CD4-positive, alpha-beta T cell treated with Interleukin-2 at 100 ng/mL for 4 hours (primary cell): Measurements from ENCODE around the gene HMG20A.
"Not testable (repeated sequence)": the region's sequence is repeated elsewhere in the genome, so short reads cannot be mapped to it uniquely, and the experiment has no call there.

ENCODE experiments used
- DNase-seq: peaks from one replicate; pipeline ENCODE4 v3.0.0-alpha.2; 2020; ENCODE audit warnings: low spot score

HMG20A gene

DNA sequence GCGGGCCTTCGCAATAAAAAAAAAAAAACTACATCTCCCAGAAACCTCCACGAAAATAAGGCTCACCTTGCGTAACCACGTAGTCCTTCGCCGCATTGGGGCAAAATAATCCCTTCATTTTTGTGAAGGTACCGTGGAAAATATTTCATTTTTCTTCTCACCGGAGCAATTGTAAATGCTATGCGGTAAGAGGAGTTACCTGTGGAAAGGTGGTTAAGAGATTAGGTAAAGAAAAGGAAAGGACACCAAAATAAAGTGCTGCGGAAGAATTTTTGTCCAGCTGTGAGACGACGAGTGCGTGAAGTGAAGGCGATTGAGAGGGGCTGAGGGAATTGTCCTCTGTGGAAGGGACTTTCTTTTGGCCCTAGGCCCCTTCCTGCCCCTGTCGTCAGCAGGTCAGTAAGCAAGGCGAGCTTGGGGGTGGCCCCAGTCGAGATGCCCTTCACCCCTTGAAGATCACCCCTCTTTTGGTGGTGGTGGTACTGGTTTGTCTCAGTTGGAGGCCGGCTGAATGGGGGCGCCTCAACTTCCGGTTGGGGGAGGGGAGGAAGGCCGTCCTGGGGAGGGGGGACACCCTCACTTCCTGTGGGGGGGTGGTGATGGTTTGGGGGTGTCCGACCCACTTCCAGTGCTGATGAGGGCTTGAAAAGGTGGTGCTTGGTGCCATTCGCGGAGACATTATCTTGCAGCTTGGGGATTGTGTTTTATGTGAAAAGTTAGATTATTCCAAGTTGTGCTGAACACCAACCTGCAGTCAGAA is at the start of gene HMG20A:
HMG20A (plus strand) TSS at position 279 of the 760 bp plus-strand sequence. CDS start 37,520 bp downstream, outside the sequence.
- peak; percentile 48 for DNase-seq

DNA sequence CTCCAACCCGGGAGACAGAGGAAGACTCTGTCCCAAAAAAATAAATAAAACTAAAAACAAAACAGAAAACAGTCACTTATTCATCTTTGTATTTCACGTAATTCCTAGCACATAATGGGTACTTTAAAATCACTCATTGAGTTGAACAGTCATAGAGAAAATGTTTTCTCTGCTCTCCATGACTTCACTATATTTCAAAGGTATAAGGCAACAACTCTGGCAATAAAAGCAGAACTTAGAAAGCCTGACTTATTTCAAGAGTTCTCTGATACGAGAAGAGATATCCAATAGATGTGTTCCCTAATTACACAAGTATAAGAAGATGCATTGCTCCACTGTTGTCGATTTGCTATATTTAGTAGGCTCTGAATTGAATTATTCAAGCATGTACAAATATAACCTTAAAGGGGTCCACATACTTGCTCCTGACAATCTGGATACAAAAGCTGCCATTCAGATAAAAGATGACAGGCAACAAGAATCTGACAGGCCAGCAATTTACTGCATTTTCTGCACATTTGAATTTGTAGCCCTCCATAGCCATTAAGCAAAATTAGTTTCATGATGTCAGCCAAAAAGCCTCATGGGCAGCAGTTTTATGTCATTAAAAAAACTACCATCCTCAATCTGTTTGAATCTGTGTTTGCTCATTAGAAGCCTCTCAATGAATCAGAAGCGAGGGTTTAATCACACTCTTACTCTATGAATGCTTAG is 48.7 kb upstream of the HMG20A start:
- no peak for DNase-seq

DNA sequence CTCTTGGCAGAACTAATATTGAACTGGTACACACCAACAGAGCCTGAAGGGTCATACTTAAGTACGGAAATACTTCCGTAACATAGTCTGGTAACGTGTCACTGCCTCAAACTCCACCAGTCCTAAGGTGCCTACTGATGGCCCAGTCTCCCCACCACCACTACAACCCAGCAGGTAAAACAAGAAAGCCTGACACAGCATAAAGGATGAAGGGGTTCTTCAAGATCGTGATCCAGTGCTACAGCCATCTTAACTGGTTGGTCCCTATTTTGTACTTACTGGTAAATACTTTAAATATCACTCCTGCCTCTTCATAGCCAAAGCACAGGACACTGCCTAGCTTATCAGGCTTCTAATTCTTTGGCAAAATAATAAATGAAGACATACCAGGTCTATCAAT is 47.2 kb upstream of the HMG20A start:
- no peak for DNase-seq

DNA sequence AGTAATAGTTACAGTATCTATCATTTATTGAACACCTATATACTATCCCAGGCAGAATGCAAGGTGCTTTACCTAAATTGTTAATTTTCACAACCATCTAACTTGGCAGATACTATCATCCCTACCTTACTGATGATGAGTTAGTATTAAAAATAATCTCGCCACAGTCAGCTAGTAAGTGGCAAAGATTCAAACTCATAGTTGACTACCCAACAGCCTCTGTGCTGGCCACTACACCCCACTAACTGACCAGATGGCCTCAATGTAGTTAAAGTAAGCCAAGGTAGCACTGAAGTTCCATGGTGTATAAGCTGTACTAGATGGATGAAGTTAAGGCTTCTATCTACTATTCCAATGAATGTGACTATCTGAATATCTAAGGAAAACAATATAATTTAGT is 45.6 kb upstream of the HMG20A start:
- DNase-seq: no peak

DNA sequence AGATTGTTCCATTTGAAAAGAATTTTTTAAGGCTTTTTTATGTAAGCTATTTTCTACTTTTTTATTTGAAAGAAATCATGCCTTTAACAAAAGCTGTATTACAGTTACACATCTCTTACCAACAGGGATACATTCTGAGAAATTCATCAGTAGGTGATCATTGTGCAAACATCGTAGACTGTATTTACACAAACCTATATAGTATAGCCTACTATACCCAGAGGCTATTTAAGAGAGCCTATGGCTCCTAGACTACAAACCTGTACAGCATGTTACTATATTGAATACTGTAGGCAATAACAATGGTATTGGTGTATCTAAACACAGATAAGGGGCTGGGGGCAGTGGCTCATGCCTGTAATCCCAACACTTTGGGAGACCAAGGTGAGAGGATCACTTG is 43.9 kb upstream of the HMG20A start:
- no peak for DNase-seq

DNA sequence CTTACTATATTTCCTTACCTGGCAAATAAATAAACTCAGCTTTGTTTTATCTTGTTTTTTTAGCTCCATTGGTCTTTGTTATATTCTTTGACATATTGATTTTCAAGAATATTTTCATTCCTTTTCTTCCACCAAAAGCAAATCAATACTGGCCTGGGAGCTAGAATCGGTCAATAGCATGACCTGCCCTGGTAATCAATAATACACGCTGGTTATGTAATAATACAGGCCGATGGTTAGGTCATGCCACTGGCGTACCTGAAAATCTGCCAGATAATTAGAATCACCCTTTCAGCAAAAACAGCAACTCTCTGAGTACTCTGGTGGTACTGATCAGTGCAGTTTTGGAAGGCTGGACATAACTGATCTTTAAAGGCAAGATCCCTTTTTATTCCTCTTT is 40.7 kb upstream of the HMG20A start:
- DNase-seq: no peak

DNA sequence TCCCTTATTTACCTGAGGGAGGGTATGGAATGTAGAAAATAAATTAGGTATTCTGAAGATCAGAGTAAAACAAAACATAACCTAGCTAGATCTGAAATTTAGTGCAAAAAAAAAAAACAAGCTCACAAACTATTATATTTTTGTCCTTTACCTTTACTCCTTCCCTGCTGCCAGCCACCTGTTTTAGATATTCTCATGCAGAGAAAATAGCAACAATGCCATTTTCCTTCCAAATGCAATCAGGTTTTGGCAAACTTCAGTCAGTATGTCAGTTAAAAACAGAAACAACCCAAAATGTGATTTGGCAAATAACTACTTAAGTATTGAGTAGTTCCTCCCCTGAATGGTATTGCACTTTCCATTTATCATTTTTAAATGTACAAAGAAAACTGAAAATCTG is 36.6 kb upstream of the HMG20A start:
- DNase-seq: no peak

DNA sequence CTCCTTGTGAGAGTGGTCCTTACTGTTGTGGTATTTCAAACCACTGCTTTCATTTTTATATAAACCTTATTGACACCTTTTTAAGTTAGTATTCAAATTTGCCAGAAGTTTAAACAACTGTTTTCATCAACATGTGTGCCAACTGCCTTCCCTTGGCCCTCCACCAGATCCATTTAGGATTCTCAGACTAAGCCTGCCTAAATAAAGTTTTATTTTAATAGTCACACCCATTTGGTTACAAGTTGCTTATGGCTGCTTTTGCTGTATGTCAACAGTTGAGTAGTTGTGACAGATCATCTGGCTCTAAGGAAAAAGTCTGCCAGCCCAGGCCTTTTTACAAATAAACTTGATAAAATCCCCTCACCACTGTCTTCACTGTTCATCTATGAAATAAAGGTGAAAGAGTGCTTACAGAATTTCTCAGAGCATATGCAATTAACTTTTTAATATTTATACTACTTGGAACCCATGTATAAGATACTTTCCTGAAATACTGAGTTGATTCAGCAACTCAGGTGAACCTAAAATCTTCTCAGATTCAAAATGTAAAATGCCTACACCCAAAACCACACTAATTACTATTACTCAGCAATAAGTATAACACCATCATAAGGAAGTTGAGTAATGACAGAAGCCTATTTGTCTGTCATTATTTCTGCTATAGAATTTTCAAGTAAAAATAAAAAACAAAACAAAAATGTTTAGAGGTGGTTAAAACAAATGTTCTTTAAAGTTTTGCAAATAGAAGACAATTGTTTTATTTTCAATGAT is 35.9 kb upstream of the HMG20A start:
- DNase-seq: no peak

DNA sequence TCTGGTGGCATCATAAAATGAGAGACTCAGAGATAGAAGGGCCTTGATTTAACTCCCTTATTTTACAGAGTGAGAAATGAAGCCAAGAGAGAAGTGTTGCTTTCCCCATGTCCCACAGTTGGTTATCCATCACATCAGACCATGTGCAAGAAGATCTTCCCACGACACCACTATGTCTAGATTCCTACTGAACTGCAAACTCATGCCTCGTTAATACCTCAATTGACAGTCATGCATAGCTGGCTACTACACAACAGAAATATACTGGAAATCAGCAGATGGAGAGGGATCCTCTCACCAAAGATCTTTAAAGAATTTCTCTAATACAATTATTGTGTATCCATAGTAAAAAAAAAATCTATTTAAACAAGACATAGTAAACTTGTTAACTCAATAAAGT is 34.1 kb upstream of the HMG20A start:
- DNase-seq: no peak

DNA sequence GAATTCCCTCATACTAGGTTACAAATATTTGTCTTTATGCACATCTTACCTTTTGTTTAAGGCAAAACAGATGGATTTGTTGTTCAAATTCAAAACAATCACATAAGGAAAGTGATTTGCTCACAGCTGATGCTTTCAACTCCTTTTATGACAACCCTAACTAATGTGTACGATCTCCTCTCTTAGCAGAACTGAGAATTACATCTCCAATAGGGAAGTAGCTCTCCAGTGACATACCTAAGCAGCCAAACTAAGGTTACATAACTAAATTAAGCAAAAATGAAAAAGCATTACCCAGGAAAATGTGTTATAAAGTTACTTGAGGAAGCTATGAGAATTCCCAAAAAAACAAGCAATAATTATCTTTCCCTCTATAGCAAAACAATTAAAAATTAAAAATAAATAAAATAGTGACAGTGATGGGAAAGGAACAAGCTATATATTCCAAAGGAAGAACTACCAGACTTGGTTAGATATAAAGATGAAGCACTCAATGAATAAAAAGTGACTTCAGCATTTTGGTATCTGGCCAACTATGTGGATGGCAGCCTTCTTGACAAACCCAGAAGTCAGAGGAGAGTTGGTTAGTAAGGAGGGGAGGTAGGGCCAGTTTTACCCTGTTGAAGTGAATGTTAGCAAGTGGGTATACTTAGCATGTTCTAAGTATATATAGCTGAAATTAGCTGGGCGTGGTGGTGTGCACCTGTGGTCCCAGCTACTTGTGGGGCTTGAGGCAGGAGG is 33.2 kb upstream of the HMG20A start:
- DNase-seq: no peak

DNA sequence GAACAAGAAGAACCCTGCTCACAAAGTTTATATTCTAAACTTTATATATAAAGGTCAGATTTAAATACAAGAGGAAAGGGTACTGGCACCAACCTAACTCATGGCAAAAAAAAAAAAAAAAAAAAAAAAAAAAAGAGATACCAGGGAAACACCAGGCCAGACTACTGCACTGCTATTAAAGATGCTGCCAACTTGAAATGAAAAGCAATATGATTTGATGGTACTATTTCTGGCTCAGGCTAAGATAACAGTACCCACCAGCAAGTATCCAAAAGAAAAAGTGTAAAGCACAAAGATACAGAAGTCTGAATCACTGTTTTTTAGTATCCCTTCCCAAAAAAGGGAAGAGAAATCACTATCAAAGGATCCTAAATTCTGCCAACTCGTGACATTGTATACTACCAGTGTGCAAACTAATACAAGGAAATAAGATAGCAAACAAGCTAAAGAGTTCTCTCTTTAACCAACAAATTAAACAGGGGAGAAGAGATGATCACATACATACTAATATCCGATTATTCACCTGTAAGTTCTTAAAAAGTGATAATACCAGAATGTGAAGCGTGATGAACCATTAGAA is 29.2 kb upstream of the HMG20A start:
- DNase-seq: no peak

DNA sequence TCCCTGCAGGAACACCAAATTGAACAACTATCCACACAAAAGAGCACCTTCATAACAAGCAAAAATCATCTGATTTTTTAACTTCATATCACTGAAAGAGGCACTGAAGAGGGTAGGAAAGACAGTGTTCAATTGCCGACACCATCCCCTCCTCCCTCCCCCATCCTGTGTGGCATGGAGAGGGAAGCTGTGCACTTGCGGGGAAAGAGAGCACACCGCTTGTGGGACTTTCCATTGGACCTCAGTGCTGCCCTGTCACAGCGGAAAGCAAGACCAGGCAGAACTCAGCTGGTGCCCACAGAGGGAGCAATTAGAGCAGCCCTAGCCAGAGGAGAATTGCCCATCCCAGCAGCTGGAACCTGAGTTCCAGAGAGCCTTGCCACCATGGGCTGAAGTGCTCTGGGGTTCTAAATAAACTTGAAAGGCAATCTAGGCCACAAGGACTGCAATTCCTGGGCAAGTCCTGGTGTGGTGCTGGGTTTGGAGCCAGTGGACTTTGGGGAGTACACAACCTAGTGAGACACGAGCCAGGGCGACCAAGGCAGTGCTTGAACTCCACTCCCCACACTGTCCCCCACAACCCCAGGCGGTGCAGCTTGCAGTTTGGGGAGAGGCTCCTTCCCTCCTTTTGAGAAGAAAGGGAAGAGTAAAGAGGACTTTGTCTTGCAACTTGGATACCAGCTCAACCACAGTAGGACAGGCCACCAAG is 27.8 kb upstream of the HMG20A start:
- DNase-seq: no peak

DNA sequence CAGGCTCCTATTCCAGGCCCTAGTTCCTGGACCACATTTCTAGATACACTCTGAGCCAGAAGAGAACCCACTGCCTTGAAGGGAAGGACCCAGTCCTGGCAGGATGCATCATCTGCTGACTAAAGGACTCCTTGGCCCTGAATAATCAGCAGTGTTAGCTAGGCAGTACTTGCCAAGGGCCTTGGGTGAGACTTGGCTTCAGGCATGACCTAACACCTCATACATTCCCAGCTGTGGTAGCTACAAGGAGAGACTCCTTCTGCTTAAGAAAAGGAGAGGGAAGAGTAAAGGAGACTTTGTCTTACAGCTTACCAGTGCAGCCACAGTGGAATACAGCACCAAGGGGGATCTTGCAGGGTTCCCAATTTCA is 27.2 kb upstream of the HMG20A start:
- no peak for DNase-seq

DNA sequence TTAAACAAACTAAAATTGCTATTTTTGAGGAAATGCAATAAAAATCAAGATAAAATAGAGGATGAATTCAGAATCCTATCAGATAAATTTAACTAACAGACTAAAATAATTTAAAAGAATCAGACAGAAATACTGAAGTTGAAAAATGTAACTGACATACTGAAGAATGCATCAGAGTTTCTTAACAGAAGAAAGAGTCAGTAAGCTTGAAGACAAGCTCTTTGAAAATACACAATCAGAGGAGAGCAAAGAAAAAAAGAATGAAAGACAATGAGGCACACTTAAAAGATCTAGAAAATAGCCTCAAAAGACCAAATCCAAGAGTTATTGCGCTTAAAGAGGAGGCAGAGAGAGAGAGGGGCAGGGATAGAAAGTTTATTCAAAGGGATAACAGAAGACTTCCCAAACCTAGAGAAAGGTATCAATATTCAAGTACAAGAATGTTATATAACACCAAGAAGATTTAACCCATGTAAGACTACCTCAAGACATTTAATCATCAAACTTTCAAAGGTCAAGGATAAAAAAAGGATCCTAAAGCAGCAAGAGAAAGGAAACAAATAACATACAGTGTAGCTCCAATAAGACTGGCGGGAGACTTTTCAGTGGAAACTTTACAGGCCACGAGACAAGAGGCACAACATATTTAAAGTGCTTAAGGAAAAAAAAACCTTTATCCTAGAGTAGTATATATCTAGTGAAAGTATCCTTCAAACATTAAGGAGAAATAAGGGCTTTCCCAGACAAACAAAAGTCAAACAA is 25.5 kb upstream of the HMG20A start:
- no peak for DNase-seq

DNA sequence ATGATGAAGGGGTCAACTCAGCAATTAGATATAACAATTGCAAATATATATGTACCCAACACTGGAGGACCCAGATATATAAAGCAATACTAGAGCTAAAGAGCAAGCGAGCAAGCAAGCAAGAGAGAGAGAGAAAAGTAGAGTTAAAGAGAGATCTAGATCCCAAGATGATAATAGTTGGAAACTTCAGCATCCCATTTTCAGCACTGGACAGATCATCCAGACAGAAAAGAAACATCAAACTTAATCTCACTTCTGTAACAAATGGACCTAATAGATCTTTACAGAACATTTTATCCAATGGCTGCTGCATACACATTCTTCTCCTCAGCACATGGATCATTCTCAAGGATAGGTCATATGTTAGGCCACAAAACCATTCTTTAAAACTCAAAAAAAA is 24.0 kb upstream of the HMG20A start:
- no peak for DNase-seq

DNA sequence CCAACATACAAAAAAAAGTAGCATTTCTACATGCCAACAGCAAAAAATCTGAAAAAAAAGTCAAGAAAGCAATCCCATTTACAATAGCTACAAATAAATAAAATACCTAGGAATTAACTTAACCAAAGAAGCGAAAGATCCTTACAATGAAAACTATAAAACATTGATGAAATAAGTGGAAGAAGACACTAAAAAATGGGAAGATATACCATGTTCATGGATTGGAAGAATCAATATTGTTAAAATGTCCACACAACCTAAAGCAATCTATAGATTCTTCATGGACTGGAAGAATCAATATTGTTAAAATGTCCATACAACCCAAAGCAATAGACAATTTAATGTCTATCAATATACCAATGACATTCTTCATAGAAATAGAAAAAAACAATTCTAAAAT is 21.8 kb upstream of the HMG20A start:
- DNase-seq: no peak

DNA sequence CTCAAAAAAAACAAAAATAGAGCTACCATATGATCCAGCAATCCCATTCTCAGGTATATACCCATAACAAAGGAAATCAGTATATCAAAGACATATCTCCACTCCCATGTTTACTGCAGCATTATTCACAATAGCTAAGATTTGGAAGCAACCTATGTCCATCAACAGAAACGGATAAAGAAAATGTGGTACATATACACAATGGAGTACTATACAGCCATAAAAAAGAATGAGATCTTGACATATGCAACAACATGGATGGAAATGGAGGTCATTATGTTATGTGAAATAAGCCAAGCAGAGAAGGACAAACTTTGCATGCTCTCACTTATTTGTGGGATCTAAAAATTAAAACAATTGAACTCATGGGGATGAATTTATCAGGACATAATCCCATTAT is 20.4 kb upstream of the HMG20A start:
- DNase-seq: no peak

DNA sequence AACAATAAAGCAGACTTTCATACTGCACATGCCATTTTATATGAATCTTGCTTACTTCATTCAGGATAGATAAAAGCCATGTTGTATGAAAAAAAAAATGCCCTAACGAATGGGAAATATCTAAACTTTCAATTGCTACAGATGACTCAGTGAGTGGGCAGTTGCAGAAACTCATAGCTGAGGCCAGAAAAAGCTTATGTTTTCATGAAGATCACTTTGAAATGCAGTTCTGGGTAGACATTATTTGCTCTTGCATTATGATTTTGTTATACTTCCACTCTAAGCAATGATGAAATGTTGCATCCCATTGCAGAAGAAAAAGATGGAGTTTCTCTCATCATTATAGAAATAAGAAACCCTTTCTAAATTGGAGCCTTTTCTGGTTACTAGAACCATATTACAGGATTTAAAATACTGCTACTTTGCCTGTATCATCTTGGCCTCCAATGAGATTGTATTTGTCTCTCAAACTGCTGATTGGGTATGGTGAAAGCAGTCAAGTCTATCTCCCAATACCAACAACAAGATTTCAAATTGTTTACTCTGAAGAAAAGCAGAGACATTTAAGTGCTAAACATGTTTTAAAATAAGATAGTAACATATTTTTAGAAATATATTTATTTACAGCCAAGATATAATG is 17.8 kb upstream of the HMG20A start:
- no peak for DNase-seq

DNA sequence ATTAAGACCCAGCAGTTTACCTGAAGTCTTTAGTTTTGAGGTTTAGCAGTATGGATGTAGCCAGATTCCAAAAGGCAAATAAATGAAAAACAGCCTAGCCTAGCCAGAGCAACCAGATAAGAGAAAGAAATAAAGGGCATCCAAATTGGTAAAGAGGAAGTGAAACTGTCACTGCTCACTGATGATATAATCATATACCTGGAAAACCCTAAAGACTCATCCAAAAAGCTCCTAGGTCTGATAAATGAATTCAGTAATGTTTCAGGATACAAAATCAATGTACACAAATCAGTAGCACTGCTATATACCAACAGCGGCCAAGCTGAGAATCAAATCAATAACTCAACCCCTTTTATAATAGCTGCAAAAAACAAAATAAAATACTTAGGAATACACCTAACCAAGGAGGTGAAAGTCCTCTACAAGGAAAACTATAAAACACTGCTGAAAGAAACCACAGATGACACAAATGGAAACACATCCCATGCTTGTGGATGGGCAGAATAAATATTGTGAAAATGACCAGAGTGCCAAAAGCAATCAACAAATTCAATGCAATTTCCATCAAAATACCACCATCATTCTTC is 14.4 kb upstream of the HMG20A start:
- DNase-seq: not testable (repeated sequence)

DNA sequence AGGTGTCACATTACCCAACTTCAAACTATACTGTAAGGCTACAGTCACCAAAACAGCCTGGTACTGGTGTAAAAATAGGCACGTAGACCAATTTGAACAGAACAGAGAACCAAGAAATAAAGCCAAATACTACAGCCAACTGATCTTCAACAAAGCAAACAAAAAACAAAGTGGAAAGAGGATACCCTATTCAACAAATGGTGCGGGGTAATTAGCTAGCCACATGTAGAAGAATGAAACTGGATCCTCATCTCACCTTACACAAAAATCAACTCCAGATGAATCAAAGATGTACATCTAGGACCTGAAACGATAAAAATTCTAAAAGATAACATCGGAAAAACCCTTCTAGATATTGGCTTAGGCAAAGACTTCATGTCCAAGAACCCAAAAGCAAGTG is 13.8 kb upstream of the HMG20A start:
- DNase-seq: no peak
